Ovary (tissue), 3 donors: ENCODE results near the gene MRPS2.

Experiments
- EP300 ChIP-seq: sonication (generic); formaldehyde crosslinking; IDR thresholded peaks from one replicate; pipeline ENCODE4 v1.6.1; 2017; ENCODE audit warnings: antibody characterized with exemption
- POLR2A ChIP-seq: fragments of 450-650 bp; IDR thresholded peaks from one replicate; pipeline ENCODE4 v1.6.1; 2017; ENCODE audit warnings: antibody characterized with exemption, mild to moderate bottlenecking, moderate library complexity
- TF ChIP-seq, protein P1 (sequence below), 3 donors: fragments of 450-650 bp in 2 of 3; fragments of 200-600 bp in 1 of 3; IDR thresholded peaks; one replicate each; pipeline versions ENCODE4 v1.5.1 to v1.8.0; 2016 to 2022; ENCODE audit warnings: antibody characterized with exemption in 3 of 3, mild to moderate bottlenecking in 1 of 3
- donor health status: DM: no; HTN: no; CAD: no.

DNA sequence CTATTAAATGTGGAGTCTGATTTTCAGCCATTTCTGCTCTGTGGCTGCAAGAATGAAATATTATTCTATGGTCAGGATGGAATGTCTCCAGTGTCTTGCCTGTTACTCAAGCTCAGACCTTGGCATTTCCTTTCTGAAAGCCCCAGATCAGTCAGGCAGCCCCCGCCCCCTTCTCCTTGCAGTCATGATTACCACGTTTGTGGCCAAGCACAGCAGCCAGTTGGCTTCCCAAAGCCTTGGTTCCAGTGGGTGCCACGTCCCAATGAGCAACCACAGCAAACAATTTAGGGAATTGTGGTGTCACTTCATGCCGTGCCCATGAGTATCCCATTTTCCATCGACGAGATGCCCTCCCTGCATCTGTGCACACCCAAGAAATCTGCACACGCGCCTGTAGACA lies 35.7 kb downstream of the MRPS2 start:
- TF ChIP-seq, protein P1, sequence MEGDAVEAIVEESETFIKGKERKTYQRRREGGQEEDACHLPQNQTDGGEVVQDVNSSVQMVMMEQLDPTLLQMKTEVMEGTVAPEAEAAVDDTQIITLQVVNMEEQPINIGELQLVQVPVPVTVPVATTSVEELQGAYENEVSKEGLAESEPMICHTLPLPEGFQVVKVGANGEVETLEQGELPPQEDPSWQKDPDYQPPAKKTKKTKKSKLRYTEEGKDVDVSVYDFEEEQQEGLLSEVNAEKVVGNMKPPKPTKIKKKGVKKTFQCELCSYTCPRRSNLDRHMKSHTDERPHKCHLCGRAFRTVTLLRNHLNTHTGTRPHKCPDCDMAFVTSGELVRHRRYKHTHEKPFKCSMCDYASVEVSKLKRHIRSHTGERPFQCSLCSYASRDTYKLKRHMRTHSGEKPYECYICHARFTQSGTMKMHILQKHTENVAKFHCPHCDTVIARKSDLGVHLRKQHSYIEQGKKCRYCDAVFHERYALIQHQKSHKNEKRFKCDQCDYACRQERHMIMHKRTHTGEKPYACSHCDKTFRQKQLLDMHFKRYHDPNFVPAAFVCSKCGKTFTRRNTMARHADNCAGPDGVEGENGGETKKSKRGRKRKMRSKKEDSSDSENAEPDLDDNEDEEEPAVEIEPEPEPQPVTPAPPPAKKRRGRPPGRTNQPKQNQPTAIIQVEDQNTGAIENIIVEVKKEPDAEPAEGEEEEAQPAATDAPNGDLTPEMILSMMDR (IDR thresholded peaks at IDR 0.05), result no peak
- TF ChIP-seq POLR2A (no peak), EP300 (no peak)
